Germinal center (tissue), 1 donor: ENCODE measurements around the gene NFIL3.
"Not testable (repeated sequence)": the region's sequence is repeated elsewhere in the genome, so short reads cannot be mapped to it uniquely, and the experiment has no call there.

Experiments used
- DNase-seq: peaks from one replicate; pipeline ENCODE4 v3.0.0; 2012; ENCODE audit warnings: mixed read lengths, low spot score

Gene NFIL3

GRCh38 chr9:91423785-91424402 is at the start of gene NFIL3:
Gene NFIL3 (minus strand): TSS chr9:91423832. CDS start chr9:91410734, 13,098 bp downstream.
- peak; percentile 90 for DNase-seq

DNA sequence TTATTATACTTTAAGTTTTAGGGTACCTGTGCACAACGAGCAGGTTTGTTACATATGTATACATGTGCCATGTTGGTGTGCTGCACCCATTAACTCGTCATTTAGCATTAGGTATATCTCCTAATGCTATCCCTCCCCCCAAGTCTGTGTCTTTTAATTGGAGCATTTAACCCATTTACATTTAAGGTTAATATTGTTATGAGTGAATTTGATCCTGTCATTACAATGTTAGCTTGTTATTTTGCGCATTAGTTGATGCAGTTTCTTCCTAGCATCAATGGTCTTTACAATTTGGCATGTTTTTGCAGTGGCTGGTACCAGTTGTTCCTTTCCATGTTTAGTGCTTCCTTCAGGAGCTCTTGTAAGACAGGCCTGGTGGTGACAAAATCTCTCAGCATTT is 47.9 kb upstream of the NFIL3 start:
- not testable (repeated sequence) for DNase-seq

DNA sequence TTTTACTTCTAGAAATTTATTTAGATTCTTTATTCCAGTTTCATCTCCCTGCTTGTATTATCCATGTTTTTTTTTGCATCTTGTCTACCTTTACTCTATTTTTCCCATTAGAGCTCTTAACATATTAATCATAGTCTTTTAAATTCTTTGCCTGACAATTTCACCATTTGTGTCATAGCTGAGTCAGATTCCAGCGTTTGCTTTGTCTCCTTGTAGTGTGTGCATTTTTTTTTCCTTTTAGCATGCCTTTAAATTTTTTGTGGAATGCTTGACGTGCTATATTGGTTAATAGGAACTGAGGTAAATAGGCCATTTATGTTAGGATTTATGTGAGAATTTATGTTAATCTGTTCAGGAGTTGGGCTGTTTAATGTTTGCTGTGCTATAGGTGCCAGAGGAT is 41.8 kb upstream of the NFIL3 start:
- DNase-seq: no peak

DNA sequence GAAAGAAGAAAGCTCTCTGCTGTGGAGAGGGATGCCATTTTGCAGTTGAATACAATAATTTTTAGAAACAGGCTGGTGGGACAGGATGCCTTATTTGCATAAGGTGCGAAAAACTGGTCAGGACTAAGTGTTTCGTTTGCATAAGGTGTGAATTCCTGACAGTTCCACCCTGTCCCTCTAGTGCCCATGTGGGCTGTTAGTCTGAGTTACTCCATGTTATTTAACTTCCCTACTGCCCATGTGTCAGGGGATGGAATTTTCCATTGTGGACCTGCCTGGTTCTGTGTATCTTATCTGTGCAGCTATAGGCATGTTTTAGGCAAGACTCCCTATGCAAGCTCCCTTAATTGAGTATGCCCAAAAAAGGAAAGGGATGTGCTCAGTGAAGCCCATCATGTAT is 35.3 kb upstream of the NFIL3 start:
- DNase-seq: no peak

DNA sequence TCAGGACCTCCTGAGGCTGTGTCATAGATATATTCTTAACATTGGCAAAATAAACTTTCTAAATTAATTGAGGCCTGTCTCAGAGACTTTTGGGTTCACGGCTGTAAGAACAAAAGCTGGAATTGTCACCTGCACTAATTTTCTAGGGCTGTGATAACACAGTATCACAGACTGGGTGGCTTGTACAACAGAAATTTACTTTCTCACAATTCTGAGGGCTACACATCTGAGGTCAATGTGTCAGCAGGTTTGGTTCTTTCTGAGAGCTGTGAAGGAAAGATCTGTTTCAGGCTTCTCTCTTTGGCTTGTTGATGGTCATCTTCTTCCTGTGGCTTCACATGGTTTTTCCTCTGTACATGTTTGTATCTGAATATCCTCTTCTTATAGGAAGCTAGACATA is 29.2 kb upstream of the NFIL3 start:
- DNase-seq: no peak

DNA sequence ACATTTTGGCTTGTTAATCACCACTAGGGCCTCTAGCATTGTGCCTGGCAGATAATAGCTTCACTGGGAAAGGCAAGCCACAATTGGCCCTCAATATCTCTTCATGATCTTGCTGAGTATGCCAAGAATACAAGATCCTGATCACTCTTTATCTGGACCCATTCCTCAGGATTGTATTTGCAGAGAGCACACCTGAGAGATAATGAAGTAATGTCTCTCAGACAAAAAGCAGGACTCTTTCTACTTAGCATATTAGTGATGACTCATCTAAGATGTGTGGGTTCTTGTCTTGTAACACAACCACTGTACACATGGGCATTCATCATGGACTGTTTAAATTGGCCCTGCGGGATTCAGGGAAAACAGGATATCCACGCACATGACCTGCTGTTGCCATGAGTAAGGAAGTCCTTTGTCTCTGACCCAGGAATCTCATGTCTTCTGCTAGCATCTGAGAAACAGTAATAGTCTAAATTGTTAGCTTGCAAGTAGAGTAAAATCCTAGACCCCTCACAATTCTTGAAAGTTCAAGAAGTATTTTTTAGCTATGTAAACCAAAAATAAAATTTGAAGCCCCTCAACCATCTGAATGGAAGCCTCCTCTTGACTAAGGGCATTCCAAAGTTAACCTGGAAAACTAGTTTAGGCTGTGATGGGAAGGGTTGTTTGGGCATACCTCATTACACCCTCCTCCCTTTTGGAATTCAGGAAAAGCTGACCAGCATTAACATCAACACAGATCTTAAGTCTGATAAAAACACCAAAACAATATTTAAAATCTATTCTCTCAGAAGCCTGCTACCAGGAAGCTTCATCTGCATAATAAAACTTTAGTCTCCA is 28.0 kb upstream of the NFIL3 start:
- DNase-seq: no peak

DNA sequence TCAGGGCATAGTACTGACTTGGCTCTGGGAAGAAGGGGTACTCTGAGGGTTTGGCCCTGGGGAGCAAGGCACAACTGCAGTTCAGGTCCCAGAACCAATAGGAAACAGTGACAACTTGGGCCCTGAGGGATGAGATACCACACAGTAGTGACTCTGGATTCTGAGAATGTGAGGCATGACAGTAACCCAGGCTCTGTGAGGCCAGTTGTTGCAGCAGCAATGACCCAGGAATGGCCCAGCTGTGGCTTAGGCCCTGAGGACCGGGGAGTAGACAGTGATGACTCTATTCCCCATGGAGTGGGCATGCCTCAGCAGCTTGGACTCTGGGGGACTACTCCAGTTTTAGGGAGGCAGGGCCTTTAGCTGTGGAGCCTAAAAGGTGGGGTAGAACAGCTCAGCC is 21.5 kb upstream of the NFIL3 start:
- DNase-seq: no peak

GRCh38 chr9:91443994-91444392 is 20.4 kb upstream of the NFIL3 start:
- no peak for DNase-seq

DNA sequence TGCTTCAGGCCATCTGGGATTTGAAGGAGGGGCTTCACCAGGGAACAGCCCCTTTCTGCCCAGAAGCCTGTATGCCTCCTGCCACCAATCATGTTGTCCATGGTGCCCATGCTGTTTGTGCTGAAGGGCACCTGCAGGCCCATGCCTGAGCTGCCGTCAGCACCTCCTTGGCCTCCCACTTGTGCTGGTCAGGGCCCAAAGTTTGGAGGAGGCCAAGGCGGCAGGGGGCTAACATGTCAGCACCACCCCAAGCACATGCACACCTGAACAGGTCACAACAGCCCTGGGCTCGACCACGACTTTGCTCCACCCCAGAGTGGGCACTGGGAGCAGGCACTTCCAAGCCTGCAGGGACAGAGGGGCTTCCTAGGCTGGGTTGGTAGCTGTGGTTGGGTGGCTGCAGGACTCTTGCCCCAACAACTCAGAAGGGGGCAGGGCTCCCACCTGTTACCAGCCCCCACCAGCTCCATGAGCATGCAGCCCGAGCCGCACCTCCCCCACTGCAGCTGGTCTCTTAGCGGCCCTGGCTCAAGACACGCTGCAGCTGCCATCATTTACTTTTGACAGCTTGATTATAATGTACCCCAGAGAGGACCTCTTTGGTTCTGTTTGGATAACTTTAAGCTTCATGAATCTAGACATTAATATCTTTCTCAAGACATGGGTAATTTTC is 19.8 kb upstream of the NFIL3 start:
- DNase-seq: no peak

DNA sequence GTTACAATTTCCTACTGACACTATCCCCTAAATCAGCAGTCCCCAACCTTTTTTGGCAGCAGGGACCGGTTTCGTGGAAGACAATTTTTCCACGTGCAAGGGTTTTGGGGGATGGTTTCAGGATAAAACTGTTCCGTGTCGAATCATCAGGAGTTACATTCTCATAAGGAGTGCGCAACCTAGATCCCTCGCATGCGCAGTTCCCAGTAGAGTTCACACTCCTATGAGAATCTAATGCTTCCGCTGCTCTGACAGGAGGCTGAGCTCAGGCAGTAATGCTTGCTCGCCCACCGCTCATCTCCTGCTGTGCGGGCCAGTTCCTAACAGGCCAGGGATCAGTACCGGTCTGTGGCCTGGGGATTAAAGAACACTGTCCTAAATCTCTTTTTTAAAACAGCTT is 13.2 kb upstream of the NFIL3 start:
- no peak for DNase-seq

DNA sequence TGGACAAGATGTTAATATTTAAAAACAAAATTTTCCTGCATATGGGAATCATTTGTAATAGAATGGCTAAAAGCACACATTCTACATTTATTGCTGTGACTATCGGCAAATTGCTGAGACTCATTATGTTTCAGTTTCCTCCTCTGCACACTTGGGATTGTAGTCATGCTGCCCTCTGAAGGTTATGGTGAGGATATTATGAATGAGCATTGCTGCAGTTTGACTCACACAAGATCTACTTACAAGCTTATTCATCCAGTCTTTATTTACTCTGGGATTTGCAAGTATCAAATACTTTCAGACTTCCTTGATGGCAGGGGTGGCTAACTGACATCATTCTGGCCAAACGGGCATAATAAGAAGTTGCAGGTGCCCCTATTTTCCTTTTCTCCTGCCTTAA is 9.5 kb upstream of the NFIL3 start:
- no peak for DNase-seq

- DNase-seq: no peak
These were observed 7.9 kb upstream of the NFIL3 start for GRCh38 chr9:91431485-91431884.

DNA sequence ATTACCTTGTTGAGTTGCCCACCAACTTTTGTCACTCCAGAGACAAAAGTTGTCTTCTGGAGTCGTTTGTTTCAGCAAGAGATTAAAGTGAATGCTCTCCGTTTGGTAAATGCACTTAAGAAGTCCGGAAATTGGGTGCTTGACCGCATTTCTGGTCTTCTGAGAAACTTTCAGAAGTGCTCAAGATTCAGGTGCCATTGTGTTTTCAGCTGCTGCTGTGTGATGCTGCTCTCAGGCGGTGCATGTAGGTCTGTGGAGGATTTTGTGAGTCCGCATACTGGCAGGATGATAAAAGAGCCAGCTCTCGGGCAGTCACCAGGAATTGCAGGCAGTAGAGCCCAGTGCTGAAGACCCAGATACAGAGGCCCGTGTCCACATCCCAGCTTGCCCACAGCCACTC is 5.9 kb upstream of the NFIL3 start:
- no peak for DNase-seq

- DNase-seq: no peak
These were observed 5.3 kb upstream of the NFIL3 start for GRCh38 chr9:91428927-91429351.

- DNase-seq: no peak
These were observed 4.8 kb upstream of the NFIL3 start for GRCh38 chr9:91428436-91428835.

GRCh38 chr9:91427873-91428272 is 4.2 kb upstream of the NFIL3 start:
- no peak for DNase-seq

DNA sequence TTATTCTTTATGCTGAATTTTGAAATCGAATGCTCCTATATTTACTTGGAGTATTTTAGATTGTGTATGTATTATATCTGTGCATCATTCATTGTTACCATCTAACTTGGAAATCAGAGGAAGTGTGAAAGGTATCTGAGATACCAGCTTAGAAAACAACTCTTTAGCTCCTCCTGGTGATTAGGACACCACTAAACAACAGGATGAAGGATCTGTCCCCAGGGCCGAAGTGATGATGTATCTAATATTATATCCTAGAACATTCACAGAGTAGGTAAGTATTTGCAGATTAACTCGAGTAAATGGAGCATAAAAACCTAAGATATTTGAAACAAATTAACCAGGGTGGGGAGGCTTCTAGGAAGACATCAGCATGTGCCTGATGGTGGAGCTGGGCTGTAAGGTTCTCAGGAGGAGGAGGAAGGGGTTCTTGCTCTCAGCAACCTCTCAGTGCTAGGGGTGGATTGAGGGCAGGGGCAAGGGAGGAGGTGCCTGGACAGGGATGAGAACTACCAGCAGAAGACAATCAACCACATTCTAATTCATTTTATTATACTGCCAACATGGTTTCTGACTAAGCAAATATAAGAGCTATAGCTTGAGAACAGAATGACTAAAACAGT is 2.6 kb upstream of the NFIL3 start:
- peak; percentile 56 for DNase-seq

DNA sequence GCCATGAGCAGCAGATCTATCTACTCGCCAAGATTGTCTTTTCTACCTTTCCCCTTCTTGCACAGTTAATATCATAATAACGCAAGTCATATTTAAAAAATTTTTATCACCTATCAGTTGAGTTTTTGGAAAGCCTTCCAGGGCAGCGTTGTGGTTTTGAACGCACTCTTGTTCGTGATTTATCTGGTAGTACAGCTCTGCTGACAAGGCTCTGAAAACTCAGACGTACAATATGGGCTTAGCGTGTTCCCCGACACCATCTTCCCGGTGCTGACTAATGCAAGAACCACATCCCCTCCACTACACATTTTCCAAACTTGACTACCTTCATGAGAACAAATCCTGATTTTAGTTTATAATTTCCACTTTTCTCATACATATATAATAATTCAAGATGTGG is 1.6 kb upstream of the NFIL3 start:
- no peak for DNase-seq

GRCh38 chr9:91424403-91425176 is 958 bp upstream of the NFIL3 start:
- DNase-seq: peak; percentile 37

- peak; percentile 65 for DNase-seq
These were observed 597 bp downstream of the NFIL3 start for GRCh38 chr9:91422758-91423711.
